ENCODE results near the gene CDK6.

GRCh38 chr7:92877367-92877766 is 41.0 kb upstream of the CDK6 start:
- no peak for TF ChIP-seq CTCF (IDR thresholded peaks at IDR 0.05)
- no peak for TF ChIP-seq EP300 (IDR thresholded peaks at IDR 0.05)
